ENCODE results near the gene DHX58. TPM values are rescaled to one million over a fixed set of nuclear protein-coding genes. Genes with fewer than 3 reads are reported as not detected.

Gene DHX58
- total RNA-seq, 1 experiment from 2014 or later: 2.1 TPM

- no peak overlapping the region for H3K27ac ChIP-seq (ENCODE audit: low read depth, low read length, poor library complexity, severe bottlenecking)
- H3K9me3 ChIP-seq (ENCODE audit: low read depth, low read length, poor library complexity, severe bottlenecking): no peaks in the 10 kb centered on the region
- H3K4me3 ChIP-seq (ENCODE audit: low read depth, low read length, poor library complexity, severe bottlenecking): peak overlapping the region; percentile 62
- no TSS peak for BruUV-seq (replicated peaks)
- intact Hi-C loops (cut with micrococcal nuclease; ENCODE audit: unreplicated experiment): no loop called here
- TF ChIP-seq, protein P1, sequence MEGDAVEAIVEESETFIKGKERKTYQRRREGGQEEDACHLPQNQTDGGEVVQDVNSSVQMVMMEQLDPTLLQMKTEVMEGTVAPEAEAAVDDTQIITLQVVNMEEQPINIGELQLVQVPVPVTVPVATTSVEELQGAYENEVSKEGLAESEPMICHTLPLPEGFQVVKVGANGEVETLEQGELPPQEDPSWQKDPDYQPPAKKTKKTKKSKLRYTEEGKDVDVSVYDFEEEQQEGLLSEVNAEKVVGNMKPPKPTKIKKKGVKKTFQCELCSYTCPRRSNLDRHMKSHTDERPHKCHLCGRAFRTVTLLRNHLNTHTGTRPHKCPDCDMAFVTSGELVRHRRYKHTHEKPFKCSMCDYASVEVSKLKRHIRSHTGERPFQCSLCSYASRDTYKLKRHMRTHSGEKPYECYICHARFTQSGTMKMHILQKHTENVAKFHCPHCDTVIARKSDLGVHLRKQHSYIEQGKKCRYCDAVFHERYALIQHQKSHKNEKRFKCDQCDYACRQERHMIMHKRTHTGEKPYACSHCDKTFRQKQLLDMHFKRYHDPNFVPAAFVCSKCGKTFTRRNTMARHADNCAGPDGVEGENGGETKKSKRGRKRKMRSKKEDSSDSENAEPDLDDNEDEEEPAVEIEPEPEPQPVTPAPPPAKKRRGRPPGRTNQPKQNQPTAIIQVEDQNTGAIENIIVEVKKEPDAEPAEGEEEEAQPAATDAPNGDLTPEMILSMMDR (conservative IDR thresholded peaks at IDR 0.05; ENCODE audit: low read depth, low read length): no peak
- no peak for TF ChIP-seq EZH2 (IDR thresholded peaks at IDR 0.05; ENCODE audit: borderline replicate concordance, low read depth, low read length, poor library complexity, severe bottlenecking)
- H3K27me3 ChIP-seq (replicated peaks; ENCODE audit: insufficient read depth, low read depth, low read length, poor library complexity): no peaks in the 10 kb centered on the region
- H3K4me1 ChIP-seq (ENCODE audit: insufficient read depth, low read length, poor library complexity, severe bottlenecking): no peaks in the 10 kb centered on the region
- ChIA-PET POLR2A (ENCODE audit: low non-redundant PET) (interaction anchor here (0.6 kb wide), 1 partner anchor 287 kb away, joined by 3 read pairs; no protein-coding TSS in a partner anchor), CTCF (no interaction called here)
- no peak for DNase-seq (ENCODE audit: low spot score)
- peaks cover 12% of the 10 kb centered on the region for H3K36me3 ChIP-seq (ENCODE audit: insufficient read depth, low read length, poor library complexity, severe bottlenecking)
Observed at GRCh38 chr17:42120161-42120769, 7.8 kb upstream of the DHX58 start.

- TF ChIP-seq, protein P1 (conservative IDR thresholded peaks at IDR 0.05; ENCODE audit: low read depth, low read length): no peak
- TF ChIP-seq EZH2 (IDR thresholded peaks at IDR 0.05; ENCODE audit: borderline replicate concordance, low read depth, low read length, poor library complexity, severe bottlenecking): no peak
- H3K36me3 ChIP-seq (ENCODE audit: insufficient read depth, low read length, poor library complexity, severe bottlenecking): peaks cover 12% of the 10 kb centered on the region
- H3K27ac ChIP-seq (ENCODE audit: low read depth, low read length, poor library complexity, severe bottlenecking): no peak overlapping the region
- ChIA-PET POLR2A (ENCODE audit: low non-redundant PET) (no interaction called here), CTCF (no interaction called here)
- BruUV-seq (replicated peaks): no TSS peak
- no peak for DNase-seq (ENCODE audit: low spot score)
- no peaks in the 10 kb centered on the region for H3K4me1 ChIP-seq (ENCODE audit: insufficient read depth, low read length, poor library complexity, severe bottlenecking)
- no peaks in the 10 kb centered on the region for H3K9me3 ChIP-seq (ENCODE audit: low read depth, low read length, poor library complexity, severe bottlenecking)
- H3K27me3 ChIP-seq (replicated peaks; ENCODE audit: insufficient read depth, low read depth, low read length, poor library complexity): no peaks in the 10 kb centered on the region
- intact Hi-C loops (cut with micrococcal nuclease; ENCODE audit: unreplicated experiment): loop anchor here (5.0 kb wide), 1 partner anchor 152 kb away; the partner anchor contains the start of gene CNP
- no peak overlapping the region for H3K4me3 ChIP-seq (ENCODE audit: low read depth, low read length, poor library complexity, severe bottlenecking)
Observed at GRCh38 chr17:42119301-42119700, 6.8 kb upstream of the DHX58 start.

DNA sequence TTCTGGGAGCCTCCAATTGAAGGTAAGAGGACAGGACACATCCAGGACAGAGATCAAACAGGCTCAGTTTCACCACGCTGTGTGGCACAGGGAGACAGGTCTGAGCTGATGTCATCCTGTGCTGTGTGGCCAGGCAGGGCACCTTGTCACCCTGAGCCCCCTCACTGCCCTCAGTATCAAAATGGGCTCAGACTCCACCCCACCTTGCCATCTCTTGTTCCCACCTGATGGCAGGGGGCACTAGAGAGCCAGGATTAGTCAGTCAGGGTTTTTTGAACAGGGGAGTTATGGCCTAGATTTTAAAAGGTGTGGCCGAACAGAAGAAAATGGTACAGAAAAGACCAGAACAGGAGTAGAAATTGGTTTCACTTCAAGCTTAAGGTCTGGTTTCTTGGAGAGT is 6.0 kb upstream of the DHX58 start:
- intact Hi-C loops (cut with micrococcal nuclease; ENCODE audit: unreplicated experiment): loop anchor here (5.0 kb wide), 1 partner anchor 151 kb away; the partner anchor contains the start of gene CNP
- DNase-seq (ENCODE audit: low spot score): peak; percentile 15
- Histone ChIP-seq H3K4me3 (ENCODE audit: low read depth, low read length, poor library complexity, severe bottlenecking) (no peak overlapping the region), H3K9me3 (ENCODE audit: low read depth, low read length, poor library complexity, severe bottlenecking) (no peaks in the 10 kb centered on the region), H3K27ac (ENCODE audit: low read depth, low read length, poor library complexity, severe bottlenecking) (no peak overlapping the region), H3K36me3 (ENCODE audit: insufficient read depth, low read length, poor library complexity, severe bottlenecking) (peaks cover 12% of the 10 kb centered on the region), H3K4me1 (ENCODE audit: insufficient read depth, low read length, poor library complexity, severe bottlenecking) (no peaks in the 10 kb centered on the region), H3K27me3 (replicated peaks; ENCODE audit: insufficient read depth, low read depth, low read length, poor library complexity) (no peaks in the 10 kb centered on the region)
- POLR2A ChIA-PET (ENCODE audit: low non-redundant PET): no interaction called here
- CTCF ChIA-PET: no interaction called here
- BruUV-seq (replicated peaks): no TSS peak
- TF ChIP-seq, protein P1 (conservative IDR thresholded peaks at IDR 0.05; ENCODE audit: low read depth, low read length): peak; percentile 35
- no peak for TF ChIP-seq EZH2 (IDR thresholded peaks at IDR 0.05; ENCODE audit: borderline replicate concordance, low read depth, low read length, poor library complexity, severe bottlenecking)
